Neural progenitor cell (in vitro differentiated cells): ENCODE data around the gene YY1AP1.

Experiments
- CTCF ChIP-seq: fragments of 200-600 bp; sonication (generic); IDR thresholded peaks from 2 replicates; pipeline ENCODE4 v1.5.1; 2017; ENCODE audit warnings: antibody characterized with exemption, mild to moderate bottlenecking
- EZH2phosphoT487 ChIP-seq: fragments of 200-600 bp; sonication (generic); IDR thresholded peaks from 2 replicates; pipeline ENCODE4 v1.6.1; 2017; ENCODE audit warnings: antibody characterized with exemption

GRCh38 chr1:155609515-155610256, 78.9 kb downstream of the YY1AP1 start, which contains the start of gene MSTO1:
- no peak for TF ChIP-seq EZH2phosphoT487
- TF ChIP-seq CTCF, result no peak
